Measurements from ENCODE around the gene AVEN. TPM values are rescaled to one million over a fixed set of nuclear protein-coding genes. Genes with fewer than 3 reads are reported as not detected.

AVEN gene
- polyA plus RNA-seq, 1 of the 3 experiments (the other 2 are of a cell fraction) = 7.5 TPM

- Histone ChIP-seq H3K4me3 (ENCODE audit: low read depth in 2 of 2, low read length in 1 of 2) (no peak overlapping the region), H3K27me3 (ENCODE audit: insufficient read depth) (no peaks in the 10 kb centered on the region), H3K79me2 (ENCODE audit: insufficient read depth) (no peaks in the 10 kb centered on the region), H3K4me1 (ENCODE audit: control insufficient read depth in 1 of 2, insufficient read depth in 2 of 2, low read depth in 1 of 2, low read length in 1 of 2) (peaks cover 0 to 2% of the 10 kb centered on the region in 2 experiments; a peak in 1 of 4 replicates), H3K4me2 (no peak overlapping the region), H3F3A (replicated peaks; ENCODE audit: insufficient read depth) (no peaks in the 10 kb centered on the region), H3K27ac (ENCODE audit: low read depth in 2 of 2, low read length in 1 of 2) (no peak overlapping the region), H2AFZ (ENCODE audit: low read depth) (no peak overlapping the region), H3K9ac (no peak overlapping the region), H3K9me3 (no peaks in the 10 kb centered on the region), H4K20me1 (ENCODE audit: insufficient read depth) (no peaks in the 10 kb centered on the region), H3K9me2 (no peaks in the 10 kb centered on the region), H3K36me3 (replicated peaks in 1 of 2; ENCODE audit: control insufficient read depth in 1 of 2, insufficient read depth in 2 of 2, low read length in 1 of 2) (no peaks in the 10 kb centered on the region)
- TF ChIP-seq IRF3 (IDR thresholded peaks at IDR 0.05; ENCODE audit: low read depth, low read length) = no peak
- WGBS (ENCODE audit: low lambda C conversion rate) = 82% methylated on average over 7 of the region's 7 CpGs
- DNase-seq = no peak
- ChIA-PET CTCF (interaction anchor here (1.6 kb wide), 1 partner anchor 94 kb away, joined by 3 read pairs; no protein-coding TSS in a partner anchor), POLR2A (no interaction called here)
Measured at GRCh38 chr15:33831646-33832045, 207.4 kb downstream of the AVEN start.

GRCh38 chr15:33830351-33830750 is 208.7 kb downstream of the AVEN start:
- ChIA-PET POLR2A (no interaction called here), CTCF (interaction anchor here (1.6 kb wide), 1 partner anchor 93 kb away, joined by 3 read pairs; no protein-coding TSS in a partner anchor)

GRCh38 chr15:33826201-33826600 is 212.8 kb downstream of the AVEN start:
- DNase-seq = no peak
- TF ChIP-seq ELF1 (IDR thresholded peaks at IDR 0.05) (no peak), CTCF (IDR thresholded peaks at IDR 0.05) (no peak), YY1 (IDR thresholded peaks at IDR 0.05; ENCODE audit: low read depth) (no peak), NRF1 (IDR thresholded peaks at IDR 0.05; ENCODE audit: low read depth, low read length) (no peak), RAD21 (IDR thresholded peaks at IDR 0.05; ENCODE audit: low read length) (no peak), TAF1 (IDR thresholded peaks at IDR 0.05; ENCODE audit: borderline replicate concordance, low read depth, low read length) (no peak), CHD2 (IDR thresholded peaks at IDR 0.05; ENCODE audit: low read length, partially characterized antibody) (no peak)
- Histone ChIP-seq H3K27ac (ENCODE audit: low read depth in 2 of 2, low read length in 1 of 2) (no peak overlapping the region), H3K36me3 (replicated peaks in 1 of 2; ENCODE audit: control insufficient read depth in 1 of 2, insufficient read depth in 2 of 2, low read length in 1 of 2) (no peaks in the 10 kb centered on the region), H3K9me2 (no peaks in the 10 kb centered on the region), H3K9me3 (no peaks in the 10 kb centered on the region), H3K4me2 (no peak overlapping the region), H3K4me1 (ENCODE audit: control insufficient read depth in 1 of 2, insufficient read depth in 2 of 2, low read depth in 1 of 2, low read length in 1 of 2) (no peaks in the 10 kb centered on the region), H3F3A (replicated peaks; ENCODE audit: insufficient read depth) (no peaks in the 10 kb centered on the region), H3K4me3 (ENCODE audit: low read depth in 2 of 2, low read length in 1 of 2) (no peak overlapping the region), H3K9ac (no peak overlapping the region), H3K27me3 (ENCODE audit: insufficient read depth) (no peaks in the 10 kb centered on the region), H3K79me2 (ENCODE audit: insufficient read depth) (no peaks in the 10 kb centered on the region), H2AFZ (ENCODE audit: low read depth) (no peak overlapping the region), H4K20me1 (ENCODE audit: insufficient read depth) (no peaks in the 10 kb centered on the region)
- ChIA-PET POLR2A (no interaction called here), CTCF (no interaction called here)
- WGBS (ENCODE audit: low lambda C conversion rate) = 82% methylated on average over 4 of the region's 4 CpGs

More at GRCh38 chr15:33830351-33830750, 208.7 kb downstream of the AVEN start:
- no peak overlapping the region for H3K4me2 ChIP-seq
- no peaks in the 10 kb centered on the region for H3K79me2 ChIP-seq (ENCODE audit: insufficient read depth)
- H3K9ac ChIP-seq = no peak overlapping the region
- no peak overlapping the region for H3K27ac ChIP-seq (ENCODE audit: low read depth in 2 of 2, low read length in 1 of 2)
- TF ChIP-seq NFIC (IDR thresholded peaks at IDR 0.05; ENCODE audit: borderline replicate concordance) (no peak), MEF2A (IDR thresholded peaks at IDR 0.05; ENCODE audit: borderline replicate concordance, low read depth) (no peak), FOXM1 (IDR thresholded peaks at IDR 0.05; ENCODE audit: low read depth) (no peak), EZH2phosphoT487 (IDR thresholded peaks at IDR 0.05; ENCODE audit: borderline replicate concordance, low read depth) (no peak), PBX3 (IDR thresholded peaks at IDR 0.05) (no peak)
- 26% methylated on average over 4 of the region's 4 CpGs for WGBS (ENCODE audit: low lambda C conversion rate)
- no peak for DNase-seq
- H3K9me2 ChIP-seq = no peaks in the 10 kb centered on the region
- no peak overlapping the region for H2AFZ ChIP-seq (ENCODE audit: low read depth)
- no peaks in the 10 kb centered on the region for H3K9me3 ChIP-seq
- H3K27me3 ChIP-seq (ENCODE audit: insufficient read depth) = no peaks in the 10 kb centered on the region
- H3K4me1 ChIP-seq (ENCODE audit: control insufficient read depth in 1 of 2, insufficient read depth in 2 of 2, low read depth in 1 of 2, low read length in 1 of 2) = peaks cover 0 to 2% of the 10 kb centered on the region in 2 experiments; a peak in 1 of 4 replicates
- no peaks in the 10 kb centered on the region for H3F3A ChIP-seq (replicated peaks; ENCODE audit: insufficient read depth)
- no peaks in the 10 kb centered on the region for H4K20me1 ChIP-seq (ENCODE audit: insufficient read depth)
- H3K36me3 ChIP-seq (replicated peaks in 1 of 2; ENCODE audit: control insufficient read depth in 1 of 2, insufficient read depth in 2 of 2, low read length in 1 of 2) = no peaks in the 10 kb centered on the region
- H3K4me3 ChIP-seq (ENCODE audit: low read depth in 2 of 2, low read length in 1 of 2) = no peak overlapping the region
